Suppressor macrophage treated with lipopolysaccharide for 1 hour (primary cell): ENCODE measurements around the gene MFSD2B.
"Not testable (repeated sequence)": the region's sequence is repeated elsewhere in the genome, so short reads cannot be mapped to it uniquely, and the experiment has no call there.

ENCODE experiments used
- DNase-seq, 3 donors: peaks; one replicate each; pipeline ENCODE4 v3.0.0-alpha.2; 2020 to 2022

Gene MFSD2B

DNA sequence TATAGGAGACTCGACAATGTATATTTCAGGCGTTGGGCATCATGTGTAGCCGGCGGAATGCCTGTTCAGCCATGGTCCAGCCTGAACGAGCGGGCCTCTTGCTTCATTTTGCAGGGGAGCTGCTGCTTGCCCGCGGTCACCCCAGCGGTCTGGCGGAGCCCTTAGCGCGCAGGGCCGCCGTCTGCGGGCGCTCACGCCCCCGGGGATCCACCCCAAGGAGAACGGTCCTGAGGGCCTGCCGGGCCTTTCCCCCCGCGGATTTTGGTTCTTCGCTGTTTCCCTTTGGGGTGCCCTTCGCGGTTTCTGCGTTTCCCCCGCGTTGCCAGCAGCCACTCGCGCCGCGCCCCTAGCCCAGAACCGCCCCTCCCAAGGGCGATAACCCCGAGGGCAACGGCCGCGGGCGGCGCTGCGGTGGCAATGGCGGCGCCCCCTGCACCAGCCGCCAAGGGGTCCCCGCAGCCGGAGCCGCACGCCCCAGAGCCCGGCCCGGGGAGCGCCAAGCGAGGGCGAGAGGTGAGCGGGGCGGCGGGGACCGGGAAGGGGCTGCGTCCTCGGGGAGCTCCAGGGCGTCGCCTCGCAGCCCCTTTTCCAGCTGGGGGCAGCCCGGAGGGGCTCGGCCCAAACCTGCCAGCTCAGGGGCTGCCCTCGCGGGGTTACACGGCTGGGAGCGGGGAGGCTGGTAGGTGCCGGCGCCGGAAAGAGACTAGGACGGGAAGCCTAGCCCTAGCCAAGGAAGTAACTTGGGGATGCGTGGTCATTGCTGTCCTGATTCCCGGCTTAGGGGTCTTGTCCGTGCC is at the start of gene MFSD2B:
TSS of gene MFSD2B (plus strand) at position 406 of the 797 bp plus-strand sequence. CDS start at position 418, 12 bp downstream.
- peak in 2 of 3 donors; percentile 4 to 32 for DNase-seq

- no peak for DNase-seq
Observed at GRCh38 chr2:23967846-23968245, 42.0 kb upstream of the MFSD2B start.

GRCh38 chr2:23976883-23977282 is 33.0 kb upstream of the MFSD2B start:
- no peak for DNase-seq

- DNase-seq: peak; percentile 5 to 30 (median 27)
Observed at GRCh38 chr2:23988371-23988770, 21.5 kb upstream of the MFSD2B start.

DNA sequence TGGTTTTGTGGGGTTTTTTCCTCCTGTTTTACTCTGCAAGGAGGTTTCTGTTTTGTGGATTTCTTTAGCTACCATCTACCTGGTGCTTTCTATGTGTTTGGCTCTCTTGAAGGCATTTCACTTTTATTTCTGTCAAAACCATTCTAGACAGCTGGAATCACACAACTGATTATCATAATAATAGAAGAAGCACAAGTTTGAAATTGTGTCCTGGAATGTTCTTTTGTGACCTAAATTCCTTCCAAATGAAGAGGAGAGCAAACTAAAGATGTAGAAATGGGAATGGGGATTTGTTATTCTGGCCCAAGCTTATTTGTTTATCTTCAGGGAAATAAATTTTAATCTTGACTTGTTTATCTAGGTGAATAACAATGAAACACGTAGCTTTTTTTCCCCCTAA is 17.0 kb upstream of the MFSD2B start:
- no peak for DNase-seq

GRCh38 chr2:23993736-23994269 is 16.1 kb upstream of the MFSD2B start:
- no peak for DNase-seq

DNA sequence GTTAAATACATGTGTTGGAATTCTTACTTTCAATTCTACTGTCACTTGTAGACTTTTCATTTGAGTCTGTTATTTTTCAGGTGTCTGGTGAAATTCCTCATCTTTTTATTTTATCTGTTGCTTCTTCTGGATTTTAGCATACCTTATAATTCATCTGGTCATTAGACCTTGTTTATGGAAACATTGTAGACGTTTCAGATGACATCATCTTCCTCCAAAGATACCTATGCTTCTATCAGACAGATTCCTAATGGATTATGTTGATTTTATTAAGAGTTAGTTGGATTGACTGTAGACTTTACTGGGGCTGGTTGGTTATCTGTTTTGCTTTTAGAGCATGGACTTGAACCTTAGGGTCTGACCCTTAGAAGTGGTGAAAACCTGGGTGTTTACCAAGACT is 15.3 kb upstream of the MFSD2B start:
- no peak for DNase-seq

GRCh38 chr2:24007693-24008092 is 2.2 kb upstream of the MFSD2B start:
- DNase-seq: no peak

DNA sequence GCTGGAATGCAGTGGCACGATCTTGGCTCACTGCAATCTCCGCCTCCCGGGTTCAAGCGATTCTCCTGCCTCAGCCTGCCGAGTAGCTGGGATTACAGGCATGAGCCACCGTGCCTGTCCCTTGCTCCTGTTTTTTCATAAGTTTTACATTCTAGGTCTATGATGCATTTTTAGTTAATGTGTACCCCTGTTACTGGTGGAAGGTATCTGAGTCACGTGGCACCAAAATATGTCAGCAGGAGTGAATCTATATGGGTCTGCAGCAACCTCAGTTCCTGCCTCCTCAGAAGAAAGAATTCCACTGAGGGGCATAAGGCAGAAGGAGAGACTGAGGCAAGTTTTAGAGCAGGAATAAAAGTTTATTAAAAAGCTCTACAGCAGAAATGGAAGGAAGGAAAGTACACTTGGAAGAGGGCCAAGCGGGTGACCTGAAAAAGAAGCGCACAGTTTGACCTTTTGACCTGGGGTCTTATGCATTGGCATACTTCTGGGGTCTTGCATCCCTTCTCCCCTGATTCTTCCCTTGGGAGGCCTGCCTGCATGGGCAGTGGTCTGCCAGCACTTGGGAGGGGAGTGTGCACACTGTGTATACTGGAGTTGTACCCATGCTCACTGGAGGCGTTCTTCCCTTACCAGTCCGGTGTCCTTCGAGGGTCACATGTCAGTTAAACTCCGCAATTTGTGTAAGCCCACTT is 1.1 kb upstream of the MFSD2B start:
- DNase-seq: no peak

- no peak for DNase-seq
Observed at GRCh38 chr2:24009367-24009679, 562 bp upstream of the MFSD2B start.

GRCh38 chr2:24010477-24011249 is 778 bp downstream of the MFSD2B start:
- DNase-seq: no peak

DNA sequence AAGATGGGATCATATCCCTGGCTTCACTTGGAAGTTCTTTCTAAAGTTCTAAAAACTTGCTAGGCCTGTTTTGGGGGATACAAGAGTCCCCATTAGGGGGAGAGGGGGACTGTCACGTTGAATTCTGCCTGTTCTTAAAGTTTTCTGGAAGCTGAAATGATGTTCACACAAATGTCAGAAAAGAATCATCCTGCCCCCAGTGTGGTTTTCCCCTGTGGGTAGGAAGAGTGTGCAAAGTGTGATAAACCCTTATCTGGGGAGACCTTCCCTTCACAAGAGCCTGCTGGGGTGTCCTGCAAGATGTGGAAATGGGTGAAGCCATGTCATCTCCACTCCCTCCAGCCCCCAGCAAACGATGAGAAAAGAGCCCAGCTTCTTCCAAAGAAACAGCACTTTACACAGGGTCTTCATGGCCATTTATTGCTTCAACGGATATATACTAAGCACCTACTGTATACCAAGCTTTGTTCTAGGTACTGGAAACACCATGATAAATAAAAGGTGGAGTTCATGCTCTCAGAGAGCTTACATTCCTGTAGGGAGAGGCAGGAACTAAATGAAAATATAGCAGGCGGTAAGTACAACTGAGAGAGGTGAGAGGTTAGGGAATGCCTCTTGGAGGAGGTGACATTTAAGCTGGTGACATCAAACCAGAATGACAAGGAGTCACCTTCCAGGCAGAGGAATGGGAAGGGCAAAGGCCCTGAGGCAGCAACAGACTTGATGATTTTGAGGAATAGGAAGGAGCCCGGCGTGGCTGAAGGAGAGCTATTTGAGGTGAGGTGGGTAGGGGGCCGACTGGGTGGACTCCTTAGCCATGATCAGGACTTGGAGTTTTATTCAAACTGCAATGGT is 1.6 kb downstream of the MFSD2B start:
- no peak for DNase-seq

DNA sequence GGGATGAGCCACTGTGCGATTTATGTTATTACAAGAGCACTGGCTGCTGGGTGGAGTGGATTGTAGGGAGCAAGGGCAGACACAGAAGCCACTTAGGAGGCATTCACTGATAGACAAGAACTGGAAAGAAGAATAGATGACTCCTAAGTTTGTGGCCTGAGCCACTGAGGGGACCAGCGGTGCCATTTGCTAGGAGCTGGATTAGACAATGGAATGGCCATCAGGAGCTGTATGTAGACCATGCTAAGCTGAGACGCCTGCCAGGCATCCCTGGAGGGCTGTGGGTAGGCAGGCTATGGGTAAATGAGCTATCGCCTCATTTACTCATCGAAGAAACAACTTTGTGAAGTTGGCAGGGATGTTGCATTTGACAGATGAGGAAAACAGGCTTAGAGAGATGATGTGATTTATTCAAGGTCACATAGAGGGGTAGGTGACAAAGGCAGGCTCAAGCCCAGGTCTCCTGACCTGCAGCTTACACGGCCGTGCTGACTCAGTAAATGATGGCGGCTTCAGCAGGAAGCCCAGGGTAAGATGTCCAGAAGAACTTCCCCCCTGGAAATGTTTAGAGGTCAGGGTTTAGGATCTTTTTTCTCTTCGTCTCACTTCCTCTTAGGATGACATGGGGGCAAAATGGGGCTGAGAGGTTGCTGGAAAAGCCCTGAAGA is 2.8 kb downstream of the MFSD2B start:
- DNase-seq: peak; percentile 29 to 37 (median 33)

- DNase-seq: not testable (repeated sequence)
Observed at GRCh38 chr2:24014902-24015301, 5.0 kb downstream of the MFSD2B start.

- DNase-seq: no peak
Observed at GRCh38 chr2:24015562-24016375, 5.9 kb downstream of the MFSD2B start.

- DNase-seq: no peak
Observed at GRCh38 chr2:24016376-24016761, 6.5 kb downstream of the MFSD2B start.

- no peak for DNase-seq
Observed at GRCh38 chr2:24016853-24017703, 7.2 kb downstream of the MFSD2B start.

DNA sequence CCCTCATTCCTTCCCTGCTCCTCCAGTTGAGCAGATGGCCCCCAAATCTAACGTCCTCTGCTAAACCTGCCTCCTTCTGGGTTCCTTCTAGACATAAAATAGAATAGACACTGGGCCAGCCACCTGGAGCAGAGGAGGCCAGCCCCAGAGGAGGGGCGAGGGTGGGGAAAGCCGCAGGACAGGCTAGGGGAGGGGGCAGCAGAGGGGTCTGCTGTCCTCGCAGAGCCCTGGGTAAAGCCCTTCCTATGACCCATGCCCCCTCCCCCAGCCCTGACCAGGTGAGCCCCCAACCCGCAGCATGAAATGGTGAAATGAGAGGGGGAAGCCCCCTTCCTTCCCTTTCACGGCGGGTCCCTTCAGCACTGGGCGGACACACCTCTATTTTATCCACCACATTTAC is 7.8 kb downstream of the MFSD2B start:
- no peak for DNase-seq

- no peak for DNase-seq
Observed at GRCh38 chr2:24018241-24018640, 8.4 kb downstream of the MFSD2B start.

DNA sequence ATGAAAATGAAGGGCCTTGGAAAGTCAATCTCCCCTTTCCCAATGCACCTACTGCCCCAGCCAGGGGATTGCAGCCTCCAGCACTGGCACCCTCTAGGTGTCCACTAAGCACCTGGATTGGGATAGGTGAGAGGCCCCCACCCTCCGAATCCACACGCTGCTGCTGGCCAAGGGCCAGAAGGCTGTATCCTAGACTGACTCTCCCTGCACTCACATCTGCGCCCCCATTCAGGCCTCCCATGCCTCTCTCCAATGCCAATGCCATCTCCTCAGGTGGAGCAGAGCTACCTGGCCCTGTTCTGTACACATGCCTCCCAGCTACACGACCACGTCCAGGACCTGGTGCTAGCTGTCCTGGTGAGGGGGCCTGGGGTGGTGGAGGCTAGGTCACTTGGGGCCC is 9.8 kb downstream of the MFSD2B start:
- no peak for DNase-seq
